IMR-90 (cell line): ENCODE measurements around the gene VIPR2.

Experiments used
- CTCF ChIP-seq: conservative IDR thresholded peaks from 2 replicates; pipeline ENCODE4 v1.5.1; 2012; ENCODE audit warnings: mild to moderate bottlenecking, low read depth, low read length, improper control_type of control experiment
- FOS ChIP-seq: fragments of 150-350 bp; IDR thresholded peaks from 2 replicates; pipeline ENCODE4 v1.6.1; 2016; ENCODE audit warnings: low read depth, low read length
- RCOR1 ChIP-seq: IDR thresholded peaks from 2 replicates; pipeline ENCODE4 v1.6.1; 2012; ENCODE audit warnings: mild to moderate bottlenecking, low read length, improper control_type of control experiment; ENCODE audit not compliant: insufficient replicate concordance

GRCh38 chr7:159121068-159121467, 23.6 kb downstream of the VIPR2 start:
- TF ChIP-seq CTCF = no peak
- TF ChIP-seq FOS = no peak
- no peak for TF ChIP-seq RCOR1
